IMR-90 (cell line): ENCODE data around the gene SPATA46. TPM values are rescaled to one million over a fixed set of nuclear protein-coding genes. Genes with fewer than 3 reads are reported as not detected.

Experiments
- ATAC-seq: fragments of 200-7000 bp; cut with Tn5 transposase; 2 replicates; pipeline ENCODE4 v1.9.1; 2020; ENCODE audit warnings: low read depth, mild to moderate bottlenecking, moderate library complexity
- BruUV-seq: library from RNA; stranded (reverse); fragments of 400-500 nt; replicated peaks from 2 replicates; lab custom pipeline; 2021; lab: Mats Ljungman, UMichigan
- CTCF ChIA-PET: fragments of 300-600 bp; formaldehyde crosslinking; extraction: SDS; loops from one replicate; lab custom pipeline; 2021; ENCODE audit warnings: antibody characterized with exemption; lab: Yijun Ruan, JAX
- POLR2A ChIA-PET: fragments of 300-600 bp; sonication (Branson Sonifier 250); formaldehyde crosslinking; loops from one replicate; lab custom pipeline; 2022; ENCODE audit warnings: antibody characterized with exemption; ENCODE audit not compliant: unreplicated experiment; lab: Charles Lee
- DNase-seq: peaks from one replicate; pipeline ENCODE4 v3.0.0; 2013
- H2AFZ ChIP-seq: replicated peaks from 2 replicates; pipeline ENCODE3; 2013; ENCODE audit warnings: low read length, mild to moderate bottlenecking; ENCODE audit not compliant: poor library complexity
- H2AK5ac ChIP-seq: 2 replicates; pipeline ENCODE4 v1.6.1; 2013; ENCODE audit warnings: low read depth, low read length, inconsistent platforms
- H2AK9ac ChIP-seq: replicated peaks from 2 replicates; pipeline ENCODE3; 2013; ENCODE audit warnings: mild to moderate bottlenecking, low read depth, low read length, moderate library complexity; ENCODE audit not compliant: poor library complexity
- H2BK120ac ChIP-seq: 2 replicates; pipeline ENCODE4 v1.6.1; 2013; ENCODE audit warnings: low read depth, low read length, inconsistent platforms
- H2BK15ac ChIP-seq: 3 replicates; pipeline ENCODE4 v1.6.1; 2013; ENCODE audit warnings: low read depth, low read length, inconsistent platforms
- H2BK20ac ChIP-seq: 2 replicates; pipeline ENCODE4 v1.6.1; 2013; ENCODE audit warnings: low read depth, mild to moderate bottlenecking, inconsistent platforms, low read length, moderate library complexity
- H2BK5ac ChIP-seq: 2 replicates; pipeline ENCODE4 v1.6.1; 2013; ENCODE audit warnings: mild to moderate bottlenecking, low read depth, low read length, inconsistent platforms; ENCODE audit not compliant: poor library complexity, severe bottlenecking
- H3K14ac ChIP-seq: replicated peaks from 2 replicates; pipeline ENCODE4 v1.6.1; 2013; ENCODE audit warnings: low read depth, low read length, inconsistent platforms
- H3K18ac ChIP-seq: 2 replicates; pipeline ENCODE4 v1.6.1; 2013; ENCODE audit warnings: low read depth, low read length, control low read depth
- H3K23ac ChIP-seq: 2 replicates; pipeline ENCODE4 v1.6.1; 2013; ENCODE audit warnings: low read depth, low read length, inconsistent platforms
- H3K27ac ChIP-seq: 2 replicates; pipeline ENCODE4 v1.5.1; 2013; ENCODE audit warnings: mild to moderate bottlenecking, control low read depth, low read length; ENCODE audit not compliant: insufficient read depth
- H3K27me3 ChIP-seq: 2 replicates; pipeline ENCODE4 v1.6.1; 2013; ENCODE audit warnings: low read length; ENCODE audit not compliant: control insufficient read depth, insufficient read depth
- H3K36me3 ChIP-seq: 2 replicates; pipeline ENCODE4 v1.6.1; 2013; ENCODE audit warnings: low read length, mixed read lengths; ENCODE audit not compliant: control insufficient read depth, insufficient read depth
- H3K4ac ChIP-seq: 2 replicates; pipeline ENCODE4 v1.6.1; 2013; ENCODE audit warnings: low read depth, low read length, inconsistent platforms
- H3K4me1 ChIP-seq: 2 replicates; pipeline ENCODE4 v1.6.1; 2013; ENCODE audit warnings: low read length, mixed read lengths; ENCODE audit not compliant: control insufficient read depth, insufficient read depth
- H3K4me2 ChIP-seq: 2 replicates; pipeline ENCODE4 v1.6.1; 2013; ENCODE audit warnings: low read depth, mild to moderate bottlenecking, control low read depth, low read length, moderate library complexity
- H3K4me3 ChIP-seq: 2 replicates; pipeline ENCODE4 v1.5.1; 2013; ENCODE audit warnings: low read depth, mild to moderate bottlenecking, control low read depth, low read length, moderate library complexity; ENCODE audit not compliant: insufficient read depth
- H3K56ac ChIP-seq: 2 replicates; pipeline ENCODE4 v1.6.1; 2013; ENCODE audit warnings: low read length, inconsistent platforms; ENCODE audit not compliant: insufficient read depth; ENCODE audit errors: extremely low read depth
- H3K79me1 ChIP-seq, 2 experiments: 2 replicates each; pipeline ENCODE4 v1.6.1; 2013; ENCODE audit warnings: low read length in 2 of 2, inconsistent platforms in 1 of 2, low read depth in 1 of 2
- H3K9ac ChIP-seq: 2 replicates; pipeline ENCODE4 v1.6.1; 2013; ENCODE audit warnings: low read depth, low read length, control low read depth
- H3K9me1 ChIP-seq: 2 replicates; pipeline ENCODE4 v1.6.1; 2013; ENCODE audit warnings: low read length, inconsistent platforms; ENCODE audit not compliant: insufficient read depth
- H3K9me3 ChIP-seq: 2 replicates; pipeline ENCODE4 v1.6.1; 2013; ENCODE audit warnings: low read length; ENCODE audit not compliant: control insufficient read depth, insufficient read depth
- H4K20me1 ChIP-seq: 2 replicates; pipeline ENCODE4 v1.6.1; 2013; ENCODE audit warnings: low read length, inconsistent platforms; ENCODE audit not compliant: insufficient read depth
- H4K5ac ChIP-seq: 2 replicates; pipeline ENCODE4 v1.6.1; 2013; ENCODE audit warnings: mild to moderate bottlenecking, low read depth, low read length, control low read depth
- H4K8ac ChIP-seq, 2 experiments: 2 replicates each; pipeline ENCODE4 v1.6.1; 2013; ENCODE audit warnings: low read depth in 2 of 2, low read length in 2 of 2, control low read depth in 1 of 2, inconsistent platforms in 1 of 2
- H4K91ac ChIP-seq: 2 replicates; pipeline ENCODE4 v1.6.1; 2013; ENCODE audit warnings: low read depth, low read length, inconsistent platforms; ENCODE audit not compliant: insufficient read depth
- BHLHE40 ChIP-seq: fragments of 150-350 bp; IDR thresholded peaks from 2 replicates; pipeline ENCODE4 v1.6.1; 2016; ENCODE audit warnings: mild to moderate bottlenecking, low read depth, low read length
- CHD1 ChIP-seq: IDR thresholded peaks from 2 replicates; pipeline ENCODE4 v1.6.1; 2012; ENCODE audit warnings: low read depth, low read length, improper control_type of control experiment
- FOS ChIP-seq: fragments of 150-350 bp; IDR thresholded peaks from 2 replicates; pipeline ENCODE4 v1.6.1; 2016; ENCODE audit warnings: low read depth, low read length
- MAZ ChIP-seq: IDR thresholded peaks from 2 replicates; pipeline ENCODE4 v1.6.1; 2012; ENCODE audit warnings: low read depth, mild to moderate bottlenecking, low read length, improper control_type of control experiment, moderate library complexity, borderline replicate concordance
- MXI1 ChIP-seq: IDR thresholded peaks from 2 replicates; pipeline ENCODE4 v1.6.1; 2012; ENCODE audit warnings: low read depth, mild to moderate bottlenecking, low read length, moderate library complexity, borderline replicate concordance
- NFE2L2 ChIP-seq: fragments of 150-350 bp; IDR thresholded peaks from 2 replicates; pipeline ENCODE4 v1.6.1; 2016; ENCODE audit warnings: low read depth, mild to moderate bottlenecking, low read length
- POLR2A ChIP-seq: IDR thresholded peaks from 2 replicates; pipeline ENCODE4 v1.6.1; 2012; ENCODE audit warnings: mild to moderate bottlenecking, low read depth, low read length
- RAD21 ChIP-seq: IDR thresholded peaks from 2 replicates; pipeline ENCODE4 v1.6.1; 2012; ENCODE audit warnings: low read length, improper control_type of control experiment
- RCOR1 ChIP-seq: IDR thresholded peaks from 2 replicates; pipeline ENCODE4 v1.6.1; 2012; ENCODE audit warnings: mild to moderate bottlenecking, low read length, improper control_type of control experiment; ENCODE audit not compliant: insufficient replicate concordance
- RFX5 ChIP-seq: IDR thresholded peaks from 2 replicates; pipeline ENCODE4 v1.8.0; 2012; ENCODE audit warnings: low read depth, mild to moderate bottlenecking, low read length, moderate library complexity
- SMC3 ChIP-seq: fragments of 150-350 bp; IDR thresholded peaks from 2 replicates; pipeline ENCODE4 v1.6.1; 2016; ENCODE audit warnings: low read depth, mild to moderate bottlenecking, antibody characterized with exemption, low read length, moderate library complexity
- USF2 ChIP-seq: fragments of 150-350 bp; IDR thresholded peaks from 2 replicates; pipeline ENCODE4 v1.6.1; 2017; ENCODE audit warnings: mild to moderate bottlenecking, antibody characterized with exemption, low read length, low read depth
- WGBS, 2 experiments: methylation state at CpG; one replicate each; pipeline versions ENCODE4 v1.1.5 to v1.1.7; 2013; ENCODE audit warnings: missing lambda C conversion rate in 2 of 2; ENCODE audit not compliant: insufficient read length in 1 of 2; ENCODE audit errors: extremely low coverage in 2 of 2; 5-methylcytosine and 5-hydroxymethylcytosine counted together
- dilution Hi-C: fragments of 300-500 bp; cut with HindIII; formaldehyde crosslinking; loops from one replicate; pipeline ENCODE4 v1.14.3; 2018; ENCODE audit warnings: low sequenced_read_pairs; ENCODE audit not compliant: unreplicated experiment
- in situ Hi-C: fragments of 300-500 bp; cut with MboI; formaldehyde crosslinking; loops from 3 replicates; pipeline ENCODE4 v1.14.3; 2019; ENCODE audit warnings: low sequenced_read_pairs, inconsistent platforms, mixed read lengths
- intact Hi-C: fragments of 100-400 bp; cut with micrococcal nuclease; formaldehyde crosslinking; loops from 2 replicates; pipeline ENCODE4 v1.10.0; 2022
- polyA plus RNA-seq, 3 experiments: library from polyadenylated mRNA; depleted of rRNA; stranded (reverse); fragments of >200 nt; gene quantifications; 2 replicates each; pipeline ENCODE4 v1.2.3, GENCODE V29; 2012; ENCODE audit warnings: low replicate concordance in 1 of 3
- total RNA-seq: library from RNA; depleted of rRNA; stranded (reverse); fragments of >200 nt; gene quantifications from 2 replicates; pipeline ENCODE4 v1.2.3, GENCODE V29; 2012

The SPATA46 gene
- total and polyA plus RNA-seq, 2 of the 4 experiments (the other 2 are of a cell fraction): not detected

- no peak for ATAC-seq
- dilution Hi-C loops (no loop called here), intact Hi-C loops (no loop called here), in situ Hi-C loops (no loop called here)
- Histone ChIP-seq H4K5ac (no peak overlapping the region), H2AFZ (no peak overlapping the region), H3K36me3 (no peaks in the 10 kb centered on the region), H2BK15ac (no peak overlapping the region), H2AK5ac (no peak overlapping the region), H4K91ac (no peak overlapping the region), H2BK5ac (no peak overlapping the region), H4K20me1 (no peaks in the 10 kb centered on the region), H3K23ac (no peak overlapping the region), H3K18ac (no peak overlapping the region), H3K79me1 (no peaks in the 10 kb centered on the region), H2BK120ac (no peak overlapping the region), H3K4me3 (no peak overlapping the region), H3K27me3 (peaks cover 13% of the 10 kb centered on the region), H3K27ac (no peak overlapping the region), H3K4ac (no peak overlapping the region), H3K14ac (no peak overlapping the region), H3K9me3 (no peaks in the 10 kb centered on the region), H2AK9ac (no peak overlapping the region), H3K56ac (no peak overlapping the region), H2BK20ac (no peak overlapping the region), H4K8ac (no peak overlapping the region), H3K9ac (no peak overlapping the region), H3K4me1 (no peaks in the 10 kb centered on the region), H3K4me2 (no peak overlapping the region), H3K9me1 (no peaks in the 10 kb centered on the region)
- no peak for DNase-seq
- BruUV-seq: no TSS peak
- no CpG with 5 or more reads among the region's 13 CpGs for WGBS, 2 experiments
- ChIA-PET CTCF (interaction anchor here (2.0 kb wide), 1 partner anchor 15 kb away, joined by 8 read pairs; no protein-coding TSS in a partner anchor), POLR2A (no interaction called here)
- TF ChIP-seq RCOR1: no peak
- no peak for TF ChIP-seq MXI1
- no peak for TF ChIP-seq POLR2A
- TF ChIP-seq MAZ: no peak
- no peak for TF ChIP-seq CHD1
- no peak for TF ChIP-seq NFE2L2
- TF ChIP-seq RFX5: no peak
- TF ChIP-seq SMC3: no peak
- no peak for TF ChIP-seq FOS
- no peak for TF ChIP-seq BHLHE40
- no peak for TF ChIP-seq USF2
- no peak for TF ChIP-seq RAD21
Observed at GRCh38 chr1:162372159-162373071, 4.2 kb downstream of the SPATA46 start.
